GM19035 (cell line): ENCODE data around the gene SMARCC1.

Experiments
- ATAC-seq: cut with Tn5 transposase; IDR thresholded peaks from one replicate; pipeline ENCODE4 v1.9.1; 2021; ENCODE audit not compliant: unreplicated experiment

Gene SMARCC1

DNA sequence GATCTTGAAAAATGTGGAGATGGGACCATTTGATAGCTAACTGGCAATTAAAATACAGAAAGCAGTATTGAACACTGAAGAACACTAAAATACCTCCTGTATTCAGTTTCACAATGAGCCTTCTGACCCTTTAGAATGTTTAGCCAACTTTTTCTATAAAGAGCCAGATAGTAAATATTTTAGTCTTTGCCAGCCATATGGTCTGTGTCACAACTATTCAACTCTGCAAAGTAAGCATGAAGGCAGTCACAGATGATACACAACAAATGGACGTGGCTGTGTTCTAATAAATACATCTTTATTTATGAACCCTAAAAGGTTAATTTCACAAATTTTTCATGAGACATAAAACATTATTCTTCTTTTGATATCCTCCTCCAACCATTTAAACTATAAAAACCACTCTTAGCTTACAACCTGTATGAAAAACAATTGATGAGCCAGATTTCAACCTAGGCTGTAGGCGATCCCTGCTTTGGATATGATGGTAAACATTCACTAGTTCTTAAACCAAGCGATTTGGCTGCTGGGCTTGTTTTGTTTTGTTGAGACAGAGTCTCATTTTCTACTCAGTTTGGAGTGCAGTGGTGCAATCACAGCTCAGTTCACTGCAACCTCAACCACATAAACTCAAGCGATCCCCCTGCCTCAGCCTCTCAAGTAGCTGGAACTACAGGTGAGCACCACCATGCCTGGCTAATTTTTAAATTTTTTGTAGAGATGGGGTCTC, 189.5 kb downstream of the SMARCC1 start:
- ATAC-seq = no peak

DNA sequence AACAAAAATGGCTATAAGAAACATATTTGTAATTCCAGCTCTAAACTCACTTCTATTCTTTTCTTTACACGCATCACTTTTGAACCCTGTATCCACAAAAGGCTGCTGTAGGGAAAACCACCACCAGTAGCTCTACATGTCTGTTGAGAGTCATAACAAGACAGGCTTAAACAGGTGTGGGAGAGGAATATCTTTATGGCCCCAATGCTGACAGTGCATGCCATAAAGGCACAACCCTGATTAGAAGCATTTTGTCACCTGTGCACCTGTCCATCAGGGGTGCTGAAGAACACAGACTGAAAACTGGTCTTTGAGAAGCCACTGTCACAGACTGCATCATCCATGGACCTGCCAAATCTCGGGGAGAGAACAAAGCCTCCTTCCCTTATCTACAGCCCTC, 191.5 kb downstream of the SMARCC1 start:
- ATAC-seq = no peak

DNA sequence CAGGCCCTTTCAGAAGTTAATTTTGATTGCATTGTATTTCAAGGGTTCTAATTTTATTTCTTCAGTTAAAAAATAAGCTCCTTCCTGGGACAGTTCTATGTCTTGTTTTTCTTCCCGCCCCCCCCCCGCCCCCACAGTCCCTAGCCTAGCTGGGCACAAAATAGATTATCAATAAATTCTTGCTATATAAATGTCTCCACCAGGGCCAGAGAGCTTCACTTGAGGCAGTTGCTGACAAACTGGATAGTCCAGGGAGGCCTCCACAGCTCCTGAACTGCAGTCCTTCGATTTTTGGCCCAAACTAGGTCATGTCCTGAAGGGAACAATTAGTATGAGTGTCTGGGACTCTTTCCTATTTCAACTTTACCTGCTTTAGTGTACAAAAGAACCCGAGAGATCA, 193.1 kb downstream of the SMARCC1 start:
- ATAC-seq = no peak

DNA sequence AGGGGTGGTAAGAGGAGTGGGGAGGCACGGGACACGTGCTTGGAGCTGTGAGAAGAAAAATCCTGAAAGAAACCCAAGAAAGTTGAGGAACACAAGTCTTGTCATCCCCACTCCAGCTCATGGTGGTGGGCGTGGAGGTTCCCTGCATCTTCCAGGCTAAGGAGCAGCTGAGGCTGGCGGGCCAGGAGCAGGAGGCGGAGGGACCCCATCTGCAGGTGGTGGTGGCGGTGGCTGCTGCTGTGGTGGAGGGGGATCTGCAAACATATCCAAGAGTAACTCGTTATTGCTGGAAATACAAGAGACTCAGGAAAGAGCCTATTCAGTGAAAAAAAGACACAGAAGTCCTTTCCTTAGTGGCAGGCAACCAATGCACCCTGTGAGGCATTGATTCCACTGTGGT, 193.6 kb downstream of the SMARCC1 start:
- no peak for ATAC-seq

DNA sequence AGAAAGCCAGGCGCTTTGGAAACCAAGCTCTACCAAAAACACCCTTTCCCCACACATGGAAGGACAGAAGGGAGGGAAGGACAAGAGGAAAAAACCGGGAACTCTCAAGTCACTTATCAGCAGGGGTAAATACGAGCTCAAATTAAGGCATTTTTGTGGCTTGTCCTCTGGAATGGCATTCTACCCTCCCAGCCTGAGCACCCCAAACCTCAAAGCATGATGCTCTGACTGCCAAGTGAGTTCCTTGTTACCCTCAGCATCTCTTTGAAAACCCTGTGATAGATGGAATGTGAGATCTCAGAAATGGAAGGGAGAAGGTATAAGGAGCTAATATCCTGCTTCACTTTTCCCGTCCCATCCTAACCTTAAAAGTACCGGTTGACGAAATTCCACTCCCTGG, 194.9 kb downstream of the SMARCC1 start:
- no peak for ATAC-seq

DNA sequence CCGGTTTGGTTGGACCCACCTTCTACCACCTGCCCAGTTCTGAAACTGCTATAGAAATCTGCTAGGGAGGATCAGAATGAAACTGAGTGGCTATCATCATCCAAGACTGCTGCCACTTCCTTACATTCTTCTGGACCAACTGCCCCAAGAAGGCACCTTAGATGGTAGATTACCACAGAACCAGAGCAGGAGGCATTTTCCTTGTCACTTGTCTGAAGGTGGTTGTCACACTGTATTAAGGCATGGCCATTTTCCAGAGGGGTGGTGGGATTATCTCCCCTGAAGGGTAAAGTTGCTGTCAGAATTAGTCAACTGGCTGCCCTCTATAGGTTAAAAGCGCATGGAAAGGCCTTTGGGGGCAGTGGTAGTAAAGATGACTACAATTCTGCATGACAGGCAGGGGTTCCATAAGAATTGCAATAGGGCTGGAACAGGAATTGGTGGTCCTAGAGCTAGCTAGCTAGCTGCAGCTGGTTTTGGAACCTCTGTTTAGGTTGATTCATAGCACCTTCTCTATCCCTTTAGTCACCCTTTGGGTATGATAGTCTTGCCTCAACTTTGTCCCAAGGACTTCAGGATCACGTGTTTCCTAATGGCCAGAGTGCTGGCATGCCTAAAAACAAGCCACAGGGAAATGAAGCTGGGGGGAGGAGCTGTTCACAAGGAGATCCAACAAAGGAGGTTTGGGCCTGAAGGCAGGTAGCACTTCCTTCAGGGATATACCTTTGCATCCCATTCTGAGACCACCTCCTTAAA, 198.2 kb downstream of the SMARCC1 start:
- no peak for ATAC-seq

DNA sequence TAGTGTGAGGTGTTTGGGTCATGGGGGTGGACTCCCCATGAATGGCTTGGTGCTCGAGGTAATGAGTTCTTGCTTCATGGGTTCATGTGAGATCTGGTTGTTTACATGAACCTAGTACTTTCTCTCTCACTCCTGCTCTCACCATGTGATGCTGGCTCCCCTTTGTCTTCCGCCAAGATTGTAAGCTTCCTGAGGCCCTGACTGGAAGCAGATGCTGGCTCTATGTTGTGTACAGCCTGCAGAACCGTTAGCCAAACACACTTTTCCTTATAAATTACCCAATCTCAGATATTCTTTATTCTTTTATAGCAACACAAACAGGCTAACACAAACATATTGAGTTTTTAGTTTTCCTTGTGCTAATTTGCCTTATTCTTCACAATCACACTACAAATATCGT, 199.9 kb downstream of the SMARCC1 start:
- ATAC-seq = no peak

DNA sequence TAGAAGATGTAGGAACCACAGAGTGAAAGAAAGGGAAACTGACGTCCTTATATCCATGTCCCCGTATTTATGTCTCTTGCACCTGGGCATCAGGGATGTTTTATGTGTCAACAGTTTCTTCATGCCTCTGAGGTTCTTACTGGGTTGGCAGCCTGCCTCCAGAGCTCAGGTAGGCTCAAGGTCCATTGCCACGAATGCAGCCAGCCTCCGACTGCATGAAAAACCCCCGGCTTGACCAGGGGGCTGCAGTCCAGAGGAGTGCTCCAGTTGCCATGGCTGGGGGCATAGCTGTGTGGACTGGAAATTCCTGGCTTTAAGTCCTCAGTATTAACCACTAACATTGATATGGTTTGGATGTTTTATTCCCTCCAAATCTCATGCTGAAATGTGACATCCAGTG, 200.3 kb downstream of the SMARCC1 start:
- no peak for ATAC-seq

DNA sequence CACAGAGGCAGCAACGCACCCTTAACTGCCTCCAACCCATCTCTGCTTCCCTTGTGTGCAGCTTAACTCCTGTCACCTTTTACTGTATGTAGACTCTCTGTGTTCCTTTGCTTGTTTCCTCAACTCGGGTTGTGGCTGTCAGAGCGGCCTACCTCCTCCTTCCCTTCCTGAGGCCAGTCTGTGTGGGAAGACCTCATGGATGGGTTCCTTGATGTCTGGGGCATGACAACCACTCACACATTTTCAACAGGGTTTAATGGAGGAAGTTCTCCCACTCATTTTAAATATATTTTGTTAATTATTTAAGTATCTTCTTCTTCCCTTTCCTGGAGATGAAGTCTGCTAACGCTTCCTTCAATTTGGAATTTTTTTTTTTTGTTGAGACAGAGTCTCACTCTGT, 201.2 kb downstream of the SMARCC1 start:
- no peak for ATAC-seq

DNA sequence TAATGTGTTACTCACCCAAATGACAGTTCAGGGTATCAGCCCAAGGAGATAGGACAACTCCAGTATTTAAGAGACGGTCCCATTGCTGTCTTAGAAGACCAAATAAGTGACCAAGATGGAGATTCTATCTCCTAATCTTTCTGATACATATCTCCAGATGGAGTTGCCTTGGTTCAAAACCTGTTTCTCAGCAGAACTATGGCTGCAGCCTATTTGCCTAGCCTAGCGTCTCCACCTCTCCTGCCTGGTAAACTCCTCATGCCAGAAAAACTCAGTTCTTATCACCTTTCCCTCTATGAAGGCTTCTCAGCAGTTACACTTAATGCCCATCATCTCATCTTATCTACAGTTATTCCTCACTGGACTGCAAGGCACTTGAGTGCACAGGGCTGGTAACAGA, 201.8 kb downstream of the SMARCC1 start:
- no peak for ATAC-seq

DNA sequence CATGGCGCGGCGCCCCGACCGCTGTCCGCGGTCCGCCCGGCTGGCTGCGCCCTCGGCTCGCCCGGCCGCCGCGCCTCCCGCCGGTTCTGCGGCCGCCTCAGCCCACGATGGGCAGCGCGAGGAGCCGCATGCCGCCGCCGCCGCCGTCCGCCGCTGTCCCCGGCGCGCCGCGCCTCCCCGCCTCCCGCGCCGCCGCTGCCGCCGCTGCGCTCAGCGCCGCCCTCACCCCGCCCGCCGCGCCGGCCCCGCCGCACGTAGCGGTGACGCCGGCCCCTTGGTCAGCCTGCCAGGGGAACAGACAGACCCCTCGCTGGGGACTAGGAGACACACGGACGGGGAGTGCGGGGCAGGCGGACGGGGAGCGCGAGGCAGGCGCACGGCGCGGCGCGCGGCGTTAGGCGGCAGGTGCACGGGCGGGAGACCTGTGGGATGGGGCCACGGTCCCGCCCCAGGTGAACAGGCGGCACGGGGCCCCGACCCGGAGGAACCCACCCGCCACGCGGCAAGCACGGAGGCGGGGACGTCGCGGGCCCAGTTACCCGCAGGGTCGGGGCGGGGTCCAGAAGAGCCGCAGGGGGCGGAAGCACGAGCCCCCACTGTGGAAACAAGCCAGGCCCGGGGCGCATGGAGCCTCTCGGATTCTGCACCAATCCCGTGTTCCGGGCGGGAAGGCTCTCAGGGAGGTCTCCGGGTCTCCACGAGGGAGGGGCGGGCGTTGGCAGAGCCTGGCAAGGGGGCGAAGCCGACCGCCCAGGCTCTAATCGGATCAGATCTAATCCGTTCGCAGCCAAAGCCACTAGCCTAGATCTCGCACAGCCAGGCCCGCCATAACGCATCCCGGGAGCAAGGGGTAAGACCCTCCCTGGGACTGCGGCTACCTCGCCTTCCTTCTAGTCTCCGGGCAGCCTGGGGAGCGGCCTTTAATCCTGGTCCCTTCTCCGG, 202.7 kb downstream of the SMARCC1 start, which contains the start of gene CSPG5:
TSS of gene CSPG5 (minus strand) at position 175 of the 942 bp plus-strand sequence. CDS start at position 3, 172 bp downstream.
- ATAC-seq = no peak

DNA sequence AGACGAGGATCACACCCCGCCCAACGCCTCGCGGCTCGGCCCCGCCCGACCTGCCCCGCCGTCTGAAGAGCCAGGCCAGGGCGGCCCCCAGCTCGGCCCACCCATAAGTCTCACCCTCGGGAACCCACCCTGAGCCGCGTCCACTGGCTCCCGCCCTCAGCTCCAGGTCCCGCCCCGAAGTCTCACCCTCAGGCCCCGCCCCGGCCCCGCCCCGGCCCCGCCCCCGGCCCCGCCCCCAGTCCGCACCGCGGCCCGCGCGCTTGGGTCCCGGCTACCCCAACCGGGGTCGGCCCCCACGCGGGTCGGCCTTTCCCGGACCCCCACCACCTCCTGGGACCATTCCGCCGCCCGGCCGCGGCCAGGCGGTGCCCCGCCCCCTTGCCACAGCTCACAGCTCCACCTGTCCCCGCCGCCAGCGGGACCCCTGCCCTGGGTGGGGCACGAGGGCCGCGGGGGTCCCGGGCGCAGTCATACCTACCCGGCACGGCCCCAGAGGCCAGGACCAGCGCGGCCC, 203.5 kb downstream of the SMARCC1 start:
- no peak for ATAC-seq

DNA sequence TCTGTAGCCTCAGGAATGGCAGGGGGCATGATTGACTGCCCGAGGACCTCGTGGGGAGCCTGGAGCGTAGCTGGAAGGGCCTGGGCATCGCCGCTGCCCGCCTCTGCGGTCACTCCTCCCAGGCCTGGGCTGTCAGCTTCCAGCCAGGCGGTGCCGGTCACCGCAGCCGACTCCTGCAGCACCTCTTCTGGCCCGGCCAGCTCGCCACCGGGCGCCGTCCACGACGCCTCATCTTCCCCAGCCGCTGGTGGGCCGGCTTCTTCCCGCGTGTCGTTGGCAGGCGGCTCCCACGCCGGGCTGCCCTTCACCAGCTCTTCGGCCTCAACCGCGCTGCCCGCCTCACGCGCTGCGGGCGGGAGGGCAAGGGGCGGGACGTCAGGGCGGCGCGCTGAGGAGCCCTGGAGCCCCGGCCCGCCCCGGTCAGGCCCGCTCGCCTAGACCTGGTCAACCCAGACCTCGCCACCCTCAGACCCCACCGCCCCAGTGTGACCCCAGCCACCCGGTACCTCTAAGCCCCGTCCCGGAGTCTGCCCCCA, 204.0 kb downstream of the SMARCC1 start:
- no peak for ATAC-seq

DNA sequence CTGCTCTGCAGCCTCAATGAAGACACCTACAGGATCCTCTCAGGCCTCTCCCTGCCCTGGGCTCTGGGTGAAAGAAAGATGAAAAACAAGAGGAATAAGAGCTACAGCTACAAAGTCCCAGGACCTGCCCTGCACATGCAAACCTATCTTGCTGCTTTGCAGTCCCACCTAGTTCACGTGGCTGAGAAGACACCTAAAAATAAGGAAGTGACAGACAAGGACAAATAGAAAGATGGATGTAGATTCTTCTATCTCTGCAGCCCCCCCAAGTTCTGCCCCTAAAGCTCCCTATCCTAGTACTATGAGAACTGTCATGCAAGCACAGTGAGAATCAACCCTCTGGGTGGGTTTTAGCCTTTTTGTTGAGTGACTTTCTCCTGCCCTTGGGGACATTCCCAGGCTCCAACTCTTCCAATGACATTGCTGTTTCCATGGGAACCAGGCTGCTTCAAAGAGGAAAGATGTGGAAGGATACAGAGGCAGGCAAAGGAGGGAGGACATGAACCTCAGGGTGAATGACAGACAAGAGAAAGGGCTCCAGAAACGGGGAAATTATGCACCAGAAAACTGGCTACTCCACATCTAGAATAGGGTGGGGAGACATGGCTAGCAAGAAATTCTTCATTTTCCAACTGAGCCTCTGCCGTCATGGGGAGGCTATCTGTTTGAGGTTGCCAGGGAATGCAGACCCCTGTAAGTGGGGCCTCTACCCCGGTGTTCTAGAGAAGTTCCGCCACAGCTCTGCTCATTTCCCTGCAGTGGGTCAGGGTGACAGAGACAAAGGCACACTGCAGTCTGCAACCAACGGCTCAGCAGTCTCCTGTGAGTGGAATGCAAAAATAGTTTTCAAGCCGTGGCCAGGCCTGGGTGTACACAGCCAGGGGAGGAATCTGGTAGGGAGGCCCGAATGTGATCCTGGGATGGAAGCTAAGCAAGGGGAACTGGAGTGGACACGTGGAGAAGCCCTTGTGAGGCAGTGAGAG, 208.2 kb downstream of the SMARCC1 start:
- no peak for ATAC-seq

DNA sequence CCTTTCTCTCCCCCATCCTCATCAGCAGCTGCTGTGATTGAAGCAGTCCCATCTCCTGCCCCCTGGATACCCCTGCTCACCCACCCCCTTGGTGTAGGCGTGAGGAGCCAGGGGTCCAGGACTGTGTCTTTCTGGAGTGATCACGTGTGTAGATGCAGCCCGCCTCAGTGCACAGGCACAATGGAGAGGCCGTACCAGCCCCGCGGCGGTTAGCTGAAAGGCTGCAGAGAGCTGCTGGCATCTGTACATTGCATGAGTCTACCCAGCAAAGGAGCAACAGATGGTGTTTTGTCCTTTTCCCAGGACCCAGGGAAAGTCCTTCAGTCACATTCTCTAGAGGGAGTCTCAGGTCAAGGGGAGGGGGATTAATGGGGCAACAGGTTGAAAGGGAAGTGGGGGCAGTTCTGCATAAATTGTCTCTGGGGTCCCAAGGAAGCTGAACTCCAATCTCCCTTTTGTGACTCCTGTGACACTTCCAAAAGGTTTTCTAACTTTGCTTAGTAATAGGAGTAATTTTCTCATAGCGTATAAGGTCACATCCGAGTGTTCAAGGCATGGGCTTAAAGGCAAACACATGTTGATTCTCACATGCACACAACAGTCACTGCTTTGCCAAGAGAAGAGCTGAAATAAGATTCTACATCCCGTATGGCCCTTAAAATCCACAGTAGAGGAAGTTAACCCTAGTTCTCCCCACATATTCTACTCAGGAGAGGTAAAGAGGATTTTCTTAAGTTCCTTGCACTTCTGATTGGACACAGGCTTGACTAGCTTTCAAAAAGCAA, 210.1 kb downstream of the SMARCC1 start:
- ATAC-seq = no peak

DNA sequence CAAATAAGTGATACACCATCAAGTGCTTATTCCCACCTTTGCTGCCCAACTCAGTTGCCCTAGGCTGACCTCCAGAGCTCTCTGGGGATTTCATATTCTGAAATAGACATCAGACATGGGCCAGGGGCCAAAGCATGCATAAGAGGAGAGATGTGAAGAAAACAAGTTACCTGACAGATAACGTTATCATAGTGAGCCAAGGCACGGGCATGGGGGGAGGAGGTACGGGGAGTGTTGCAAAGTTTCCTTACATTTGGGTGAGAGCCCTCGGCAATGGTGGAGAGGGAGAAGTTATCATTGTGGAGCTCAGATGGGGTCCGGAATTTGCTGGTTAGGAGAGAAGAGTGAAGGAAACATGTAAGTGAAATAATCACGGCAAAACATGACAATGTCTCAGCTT, 212.8 kb downstream of the SMARCC1 start:
- no peak for ATAC-seq

DNA sequence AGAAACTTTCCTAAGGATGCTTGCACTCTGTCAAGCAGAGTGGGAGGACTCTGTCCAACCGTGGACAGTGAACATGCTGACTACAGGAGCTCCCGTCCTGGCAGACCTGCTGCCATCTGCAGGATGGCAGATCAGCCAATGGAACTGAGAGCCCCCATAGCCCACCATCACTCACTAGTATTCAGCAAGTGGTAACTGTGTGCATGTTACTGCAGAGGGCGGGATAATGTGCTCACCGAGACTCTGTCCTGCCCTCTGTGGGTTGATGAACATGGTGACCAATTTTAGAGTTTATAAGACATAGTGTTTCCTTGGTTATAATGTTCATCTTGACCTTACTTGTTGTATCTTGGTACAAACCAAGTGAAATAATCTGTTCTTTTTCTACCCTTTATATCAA, 214.5 kb downstream of the SMARCC1 start:
- no peak for ATAC-seq

DNA sequence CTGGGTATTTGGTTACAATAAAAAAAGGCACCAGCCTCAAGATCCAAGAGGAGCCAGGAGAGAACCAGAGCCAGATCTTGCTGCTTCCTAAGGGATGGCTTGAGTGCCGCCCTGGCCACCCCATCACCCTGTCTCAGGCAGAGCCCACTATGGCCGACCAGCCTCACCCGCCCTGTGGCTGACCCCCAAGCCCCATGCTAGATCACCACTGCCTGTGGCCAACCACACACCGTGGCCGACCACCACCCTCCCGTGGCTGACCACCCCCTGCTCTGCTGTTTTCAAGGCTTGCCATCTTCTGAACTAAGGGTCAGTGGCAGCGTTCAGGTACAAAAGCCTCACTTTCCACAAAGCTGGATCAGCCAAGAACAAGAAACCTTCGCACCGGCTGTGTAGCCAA, 215.0 kb downstream of the SMARCC1 start:
- no peak for ATAC-seq
